ENCODE results near the gene SPHKAP. TPM values are rescaled to one million over a fixed set of nuclear protein-coding genes. Genes with fewer than 3 reads are reported as not detected.

Gene SPHKAP
- total and polyA plus RNA-seq, 10 donors, result 0.02 to 8.2 (median 0.91) TPM; not detected in 1

DNA sequence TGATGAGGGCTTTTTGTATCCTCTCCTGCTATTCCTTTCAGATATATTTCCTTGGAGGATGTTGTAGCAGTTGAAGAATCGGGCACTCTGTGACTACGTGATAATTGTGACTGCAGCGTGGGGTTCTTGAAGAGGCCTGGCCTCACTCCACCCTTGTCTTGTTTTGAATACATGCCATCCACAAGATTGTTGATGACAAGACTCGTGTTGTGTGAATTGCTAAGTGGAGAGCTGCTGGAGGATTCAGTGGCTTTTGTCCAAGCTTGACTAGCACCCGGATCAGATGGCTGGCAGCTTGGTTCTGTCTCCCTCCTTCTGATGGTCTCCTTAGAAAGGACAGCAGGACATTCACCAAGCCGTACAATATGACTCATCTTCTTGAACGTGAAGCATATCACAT is 163.2 kb downstream of the SPHKAP start:
- intact Hi-C loops (cut with DNase I; ENCODE audit: low total_unique reads), result no loop called here
- Histone ChIP-seq H3K9me3 (peaks cover 0 to 16% (median 0%) of the 10 kb centered on the region in 8 donors), H3K4me3 (no peak overlapping the region), H3K27ac (no peak overlapping the region), H3K36me3 (no peaks in the 10 kb centered on the region), H3K27me3 (replicated peaks in 1 of 7) (no peaks in the 10 kb centered on the region), H3K4me1 (no peaks in the 10 kb centered on the region)
- WGBS, 5 donors, result 84 to 89% (median 88%) methylated on average over 7 of the region's 7 CpGs
- TF ChIP-seq, protein P1, sequence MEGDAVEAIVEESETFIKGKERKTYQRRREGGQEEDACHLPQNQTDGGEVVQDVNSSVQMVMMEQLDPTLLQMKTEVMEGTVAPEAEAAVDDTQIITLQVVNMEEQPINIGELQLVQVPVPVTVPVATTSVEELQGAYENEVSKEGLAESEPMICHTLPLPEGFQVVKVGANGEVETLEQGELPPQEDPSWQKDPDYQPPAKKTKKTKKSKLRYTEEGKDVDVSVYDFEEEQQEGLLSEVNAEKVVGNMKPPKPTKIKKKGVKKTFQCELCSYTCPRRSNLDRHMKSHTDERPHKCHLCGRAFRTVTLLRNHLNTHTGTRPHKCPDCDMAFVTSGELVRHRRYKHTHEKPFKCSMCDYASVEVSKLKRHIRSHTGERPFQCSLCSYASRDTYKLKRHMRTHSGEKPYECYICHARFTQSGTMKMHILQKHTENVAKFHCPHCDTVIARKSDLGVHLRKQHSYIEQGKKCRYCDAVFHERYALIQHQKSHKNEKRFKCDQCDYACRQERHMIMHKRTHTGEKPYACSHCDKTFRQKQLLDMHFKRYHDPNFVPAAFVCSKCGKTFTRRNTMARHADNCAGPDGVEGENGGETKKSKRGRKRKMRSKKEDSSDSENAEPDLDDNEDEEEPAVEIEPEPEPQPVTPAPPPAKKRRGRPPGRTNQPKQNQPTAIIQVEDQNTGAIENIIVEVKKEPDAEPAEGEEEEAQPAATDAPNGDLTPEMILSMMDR (IDR thresholded peaks at IDR 0.05 in 8 of 11, conservative IDR thresholded peaks at IDR 0.05 in 3 of 11), result no peak
- TF ChIP-seq POLR2A (IDR thresholded peaks at IDR 0.05), result no peak
- no peak for TF ChIP-seq POLR2AphosphoS5 (IDR thresholded peaks at IDR 0.05)
- DNase-seq, result no peak

DNA sequence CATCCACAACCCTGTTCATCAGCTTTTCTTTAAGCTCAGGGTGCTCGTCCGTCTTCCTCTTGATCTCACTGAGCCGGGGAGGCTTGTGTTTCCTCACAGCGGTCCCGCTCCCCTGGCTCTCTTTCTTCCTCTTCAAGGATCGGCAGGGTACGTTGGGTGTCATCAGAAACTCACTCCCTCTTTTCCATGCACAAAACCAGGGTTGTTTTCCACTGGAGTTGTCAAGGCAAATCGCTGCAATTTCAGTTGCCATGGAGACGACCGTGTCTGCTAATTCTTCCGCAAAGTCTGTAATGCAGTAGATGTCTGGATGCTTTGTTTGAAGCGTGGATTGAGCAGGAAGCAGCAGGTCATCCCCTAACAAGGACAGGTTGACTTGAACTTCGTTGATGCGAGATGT is 163.7 kb downstream of the SPHKAP start:
- Histone ChIP-seq H3K27ac (no peak overlapping the region), H3K9me3 (peaks cover 0 to 16% (median 0%) of the 10 kb centered on the region in 8 donors), H3K4me1 (no peaks in the 10 kb centered on the region), H3K36me3 (no peaks in the 10 kb centered on the region), H3K27me3 (replicated peaks in 1 of 7) (no peaks in the 10 kb centered on the region), H3K4me3 (no peak overlapping the region)
- TF ChIP-seq, protein P1 (IDR thresholded peaks at IDR 0.05 in 8 of 11, conservative IDR thresholded peaks at IDR 0.05 in 3 of 11), result no peak
- TF ChIP-seq POLR2A (IDR thresholded peaks at IDR 0.05), result no peak
- TF ChIP-seq POLR2AphosphoS5 (IDR thresholded peaks at IDR 0.05), result no peak
- WGBS, 5 donors, result 79 to 90% (median 83%) methylated on average over 14 of the region's 14 CpGs
- DNase-seq, result no peak
- intact Hi-C loops (cut with DNase I; ENCODE audit: low total_unique reads), result no loop called here

DNA sequence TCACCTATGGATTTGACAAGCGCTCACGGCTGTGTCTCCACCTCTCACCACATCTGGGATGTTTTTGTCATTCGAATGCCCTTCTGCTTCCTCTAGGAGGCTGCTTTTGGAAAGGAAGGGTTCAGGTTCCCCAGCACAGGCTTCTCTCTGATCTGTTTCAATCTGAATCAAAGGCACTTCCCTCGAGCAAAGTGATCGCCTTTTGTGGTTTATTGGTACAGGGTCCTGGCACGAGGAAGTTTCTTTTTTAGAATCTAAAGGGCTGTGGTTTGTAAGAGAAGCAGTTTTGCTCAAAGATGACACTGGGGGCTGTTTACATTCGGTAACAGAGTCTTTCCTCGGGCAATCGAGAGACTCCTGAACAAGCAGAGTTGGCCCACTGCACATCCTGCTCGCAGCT is 165.1 kb downstream of the SPHKAP start:
- Histone ChIP-seq H3K27me3 (replicated peaks in 1 of 7) (no peaks in the 10 kb centered on the region), H3K4me3 (no peak overlapping the region), H3K27ac (no peak overlapping the region), H3K9me3 (peaks cover 0 to 16% (median 0%) of the 10 kb centered on the region in 8 donors), H3K36me3 (no peaks in the 10 kb centered on the region), H3K4me1 (no peaks in the 10 kb centered on the region)
- TF ChIP-seq POLR2A (IDR thresholded peaks at IDR 0.05), result no peak
- intact Hi-C loops (cut with DNase I; ENCODE audit: low total_unique reads), result no loop called here
- DNase-seq, result no peak
- 33 to 45% (median 43%) methylated on average over 10 of the region's 10 CpGs for WGBS, 5 donors

DNA sequence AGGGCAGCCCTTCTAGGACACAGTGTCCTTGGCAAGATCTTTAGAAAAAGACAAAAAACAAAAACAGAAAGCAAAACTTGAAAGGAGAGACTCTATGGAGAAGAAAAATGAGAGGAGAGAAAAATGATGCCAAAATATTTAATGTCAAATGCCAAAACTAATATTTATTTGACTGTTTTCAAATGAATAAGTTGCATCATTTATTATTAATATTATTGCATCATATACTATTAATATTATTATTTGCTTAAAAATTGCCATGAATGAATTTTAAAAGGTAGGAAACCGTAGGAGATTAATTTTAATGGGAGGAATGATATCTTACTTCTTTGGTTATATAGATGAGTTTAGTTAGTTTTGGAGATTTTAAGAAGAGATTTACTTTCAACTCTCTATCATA is 165.7 kb downstream of the SPHKAP start:
- H3K36me3 ChIP-seq, result no peaks in the 10 kb centered on the region

More for the DNA sequence above, 165.7 kb downstream of the SPHKAP start:
- intact Hi-C loops (cut with DNase I; ENCODE audit: low total_unique reads), result no loop called here
- TF ChIP-seq POLR2A (IDR thresholded peaks at IDR 0.05) (no peak), POLR2AphosphoS5 (IDR thresholded peaks at IDR 0.05) (no peak)
- TF ChIP-seq, protein P1 (IDR thresholded peaks at IDR 0.05 in 8 of 11, conservative IDR thresholded peaks at IDR 0.05 in 3 of 11), result no peak
- Histone ChIP-seq H3K27me3 (replicated peaks in 1 of 7) (no peaks in the 10 kb centered on the region), H3K9me3 (peaks cover 0 to 16% (median 0%) of the 10 kb centered on the region in 8 donors), H3K4me3 (no peak overlapping the region), H3K4me1 (no peaks in the 10 kb centered on the region), H3K27ac (no peak overlapping the region)
- WGBS, 5 donors, result 73 to 96% (median 86%) methylated on average over 1 of the region's 1 CpG
- DNase-seq, result no peak

Measured in spleen (tissue), 11 donors.